HFFc6 (cell line): ENCODE measurements around the gene HYAL1. TPM values are rescaled to one million over a fixed set of nuclear protein-coding genes. Genes with fewer than 3 reads are reported as not detected.

Source experiments
- DNase-seq: peaks from one replicate; pipeline ENCODE4 v3.0.0-alpha.2; 2018
- H3K27ac Mint-ChIP-seq: 2 replicates; pipeline ENCODE4 v1.8.0; 2020; ENCODE audit warnings: mild to moderate bottlenecking, mixed read lengths
- H3K27me3 Mint-ChIP-seq: 2 replicates; pipeline ENCODE4 v1.8.0; 2021; ENCODE audit warnings: mild to moderate bottlenecking, moderate library complexity, mixed read lengths; ENCODE audit not compliant: insufficient read depth
- H3K36me3 Mint-ChIP-seq: 2 replicates; pipeline ENCODE4 v1.8.0; 2021; ENCODE audit warnings: low read depth, mixed read lengths
- H3K4me1 Mint-ChIP-seq: 2 replicates; pipeline ENCODE4 v1.8.0; 2020; ENCODE audit warnings: low read depth, mixed read lengths
- H3K4me3 Mint-ChIP-seq: 2 replicates; pipeline ENCODE4 v1.8.0; 2020; ENCODE audit warnings: mild to moderate bottlenecking, moderate library complexity, mixed read lengths
- H3K9me3 Mint-ChIP-seq: 2 replicates; pipeline ENCODE4 v1.8.0; 2020; ENCODE audit warnings: mild to moderate bottlenecking, mixed read lengths
- CTCF ChIP-seq: fragments of 200-600 bp; sonication (generic); IDR thresholded peaks from 2 replicates; pipeline ENCODE4 v1.5.0; 2021; ENCODE audit warnings: antibody characterized with exemption, mild to moderate bottlenecking
- total RNA-seq, 6 experiments: library from RNA; stranded (reverse); fragmentation: NEBNext Ultra II Directional; extraction: Animal tissue kit (Norgen Biotek cat#: 25700); gene quantifications; 2 replicates in 1 of 6; 3 replicates in 5 of 6; pipeline ENCODE4 v1.2.3, GENCODE V29; 2021

HYAL1 gene
- total RNA-seq, 6 experiments from 2014 or later: 0.19 to 0.38 (median 0.23) TPM; not detected in 1

DNA sequence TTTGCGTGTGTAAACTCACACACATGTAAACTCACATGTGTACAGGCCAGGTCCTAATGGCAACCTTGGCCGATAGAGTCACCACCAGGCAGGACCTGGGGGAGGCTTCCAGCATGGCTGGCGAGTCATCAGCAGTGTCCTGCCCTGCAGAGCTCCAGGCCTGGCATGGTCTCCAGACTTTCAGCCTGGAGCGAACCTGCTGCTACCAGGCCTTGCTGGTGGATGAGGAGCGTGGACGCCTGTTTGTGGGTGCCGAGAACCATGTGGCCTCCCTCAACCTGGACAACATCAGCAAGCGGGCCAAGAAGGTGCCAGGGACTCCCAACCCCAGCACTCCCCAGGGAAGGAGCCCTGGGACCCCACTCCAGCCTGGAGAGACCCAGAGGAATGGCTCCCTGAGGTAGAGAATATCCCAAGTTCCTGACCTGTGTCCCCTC lies 33.4 kb downstream of the HYAL1 start:
- no peak for TF ChIP-seq CTCF
- H3K4me1 Mint-ChIP-seq: peaks cover 69% of the 10 kb centered on the region
- H3K27me3 Mint-ChIP-seq: peaks cover 10% of the 10 kb centered on the region
- H3K27ac Mint-ChIP-seq: peak overlapping the region; percentile 84
- peak; percentile 63 for DNase-seq
- H3K4me3 Mint-ChIP-seq: peak overlapping the region; percentile 85
- no peaks in the 10 kb centered on the region for H3K9me3 Mint-ChIP-seq
- H3K36me3 Mint-ChIP-seq: no peaks in the 10 kb centered on the region

DNA sequence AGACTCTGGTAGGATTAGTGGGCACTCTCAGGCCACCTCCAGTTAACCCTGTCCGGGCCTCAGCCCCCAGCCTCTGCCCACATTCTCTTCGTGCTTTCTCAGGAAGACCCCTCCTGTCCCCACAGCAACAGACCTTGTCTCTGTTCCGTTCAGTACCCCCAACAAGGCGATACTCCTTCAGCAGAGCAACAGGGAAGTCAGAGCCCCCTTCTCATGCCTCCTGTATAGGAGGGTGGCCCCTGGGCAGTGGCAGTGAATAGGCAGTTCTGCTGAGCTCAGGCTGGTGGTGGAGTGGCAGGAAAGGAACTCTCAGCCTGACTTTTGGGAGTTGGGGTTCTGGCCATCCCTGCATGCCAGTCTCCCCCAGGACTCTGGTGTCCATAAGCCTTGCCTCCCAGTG lies 33.9 kb downstream of the HYAL1 start:
- peak overlapping the region; percentile 84 for H3K27ac Mint-ChIP-seq
- H3K4me3 Mint-ChIP-seq: peak overlapping the region; percentile 85
- H3K36me3 Mint-ChIP-seq: no peaks in the 10 kb centered on the region
- no peak for DNase-seq
- H3K27me3 Mint-ChIP-seq: peaks cover 10% of the 10 kb centered on the region
- H3K4me1 Mint-ChIP-seq: peaks cover 73% of the 10 kb centered on the region
- no peak for TF ChIP-seq CTCF
- H3K9me3 Mint-ChIP-seq: no peaks in the 10 kb centered on the region

DNA sequence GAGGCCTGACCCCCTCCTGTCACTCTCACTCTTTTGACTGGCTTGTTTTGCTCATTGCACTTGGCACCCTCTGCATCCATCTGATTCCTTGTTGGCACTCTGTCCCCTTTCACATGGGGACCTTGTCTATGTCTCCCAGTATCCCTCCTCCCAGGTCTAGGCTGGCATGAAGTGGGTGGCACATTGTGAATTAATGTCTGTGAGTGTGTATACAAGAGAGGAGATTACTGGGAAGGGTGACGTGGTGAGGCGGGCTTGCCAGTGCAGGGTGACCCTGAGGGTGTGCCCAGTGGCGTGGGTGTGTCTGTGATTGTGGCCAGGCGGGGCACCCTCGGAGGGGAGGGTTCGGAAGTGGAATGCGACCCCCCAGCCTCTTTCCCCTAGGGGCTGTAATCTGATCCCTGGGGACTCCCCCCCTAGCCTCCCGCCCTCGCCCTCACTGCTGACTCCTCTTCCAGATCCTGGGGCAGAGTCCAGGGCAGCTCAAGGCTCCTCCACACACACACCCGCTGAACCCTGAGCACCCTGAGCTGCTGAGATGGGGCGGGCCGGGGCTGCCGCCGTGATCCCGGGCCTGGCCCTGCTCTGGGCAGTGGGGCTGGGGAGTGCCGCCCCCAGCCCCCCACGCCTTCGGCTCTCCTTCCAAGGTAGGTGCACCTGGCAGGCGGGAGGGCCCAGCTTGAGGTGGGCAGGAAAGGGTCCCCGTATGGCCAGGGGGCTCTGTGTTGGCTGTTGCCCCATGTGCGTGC lies 34.5 kb downstream of the HYAL1 start, which contains the start of gene SEMA3B:
TSS of gene SEMA3B (plus strand) at position 445 of the 749 bp plus-strand sequence. CDS start at position 539, 94 bp downstream.
- Mint-ChIP-seq H3K4me1 (peaks cover 73% of the 10 kb centered on the region), H3K4me3 (peak within 1 kb of the TSS; percentile 85)
- DNase-seq: peak; percentile 64

DNA sequence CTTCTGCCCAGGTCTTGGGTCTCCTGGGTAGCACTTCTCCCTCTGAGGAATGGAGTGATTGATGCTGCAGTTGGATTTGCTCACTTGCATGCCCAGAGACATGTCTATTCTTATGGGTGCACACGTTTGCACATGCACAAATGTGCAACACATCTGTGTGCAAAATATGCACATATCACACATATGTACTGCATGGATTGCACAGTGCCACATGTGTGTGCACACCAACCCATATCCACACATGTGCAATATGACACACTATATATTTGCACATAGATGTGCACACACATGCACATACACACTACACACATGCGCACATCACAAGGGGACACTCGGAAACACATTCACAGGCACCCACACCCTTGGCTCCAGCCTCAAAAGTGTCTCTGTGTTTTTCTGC lies 35.1 kb downstream of the HYAL1 start:
- no peaks in the 10 kb centered on the region for H3K9me3 Mint-ChIP-seq
- H3K27ac Mint-ChIP-seq: peak overlapping the region; percentile 84
- peaks cover 79% of the 10 kb centered on the region for H3K4me1 Mint-ChIP-seq
- no peak for DNase-seq
- H3K27me3 Mint-ChIP-seq: peaks cover 10% of the 10 kb centered on the region
- H3K36me3 Mint-ChIP-seq: no peaks in the 10 kb centered on the region
- peak overlapping the region; percentile 39 for H3K4me3 Mint-ChIP-seq
- no peak for TF ChIP-seq CTCF

More for the DNA sequence above, 34.5 kb downstream of the HYAL1 start, which contains the start of gene SEMA3B:
- Mint-ChIP-seq H3K9me3 (no peaks in the 10 kb centered on the region), H3K27me3 (peaks cover 10% of the 10 kb centered on the region), H3K36me3 (no peaks in the 10 kb centered on the region), H3K27ac (peak within 1 kb of the TSS; percentile 84)
- no peak for TF ChIP-seq CTCF

DNA sequence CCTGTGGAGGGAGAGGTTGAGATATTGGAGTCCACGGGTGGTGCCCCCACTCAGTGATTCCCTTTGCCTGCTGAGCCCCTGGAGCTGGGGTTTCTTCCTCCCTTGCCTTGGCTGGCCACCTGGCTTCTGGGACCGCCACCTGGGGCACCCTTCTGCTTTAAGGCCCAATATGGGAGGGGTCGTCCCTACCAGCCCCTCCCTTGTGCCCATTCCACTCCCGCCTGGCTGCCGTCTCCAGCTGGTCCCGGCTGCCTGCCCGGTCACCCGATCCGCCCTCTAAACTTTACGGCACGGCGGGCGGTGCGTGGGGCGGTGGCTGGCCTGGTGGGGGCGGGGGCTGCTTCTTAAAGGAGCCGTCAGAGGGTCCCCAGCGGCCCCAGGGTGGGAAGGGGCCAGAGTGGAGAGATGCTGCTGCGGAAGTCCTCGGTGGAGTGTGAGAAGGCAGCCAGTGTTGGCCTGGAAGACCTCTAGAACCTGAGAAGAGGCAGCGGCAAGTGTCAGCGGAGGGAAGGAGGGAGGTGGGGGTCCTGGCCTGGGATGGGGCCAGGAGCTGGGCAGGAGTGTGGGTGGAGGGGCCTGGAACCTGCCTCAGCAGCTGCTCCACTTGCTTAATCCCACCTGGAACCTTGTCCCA lies 36.0 kb downstream of the HYAL1 start:
- no peak for DNase-seq
- Mint-ChIP-seq H3K27me3 (peaks cover 10% of the 10 kb centered on the region), H3K4me3 (peak overlapping the region; percentile 65), H3K36me3 (no peaks in the 10 kb centered on the region), H3K27ac (peak overlapping the region; percentile 46; the same call in 1 of the 2 replicates), H3K9me3 (no peaks in the 10 kb centered on the region), H3K4me1 (peaks cover 78% of the 10 kb centered on the region)
- no peak for TF ChIP-seq CTCF
